Cardiac septum (tissue), 1 donor: Measurements from ENCODE around the gene PPWD1. TPM values are rescaled to one million over a fixed set of nuclear protein-coding genes. Genes with fewer than 3 reads are reported as not detected.
"Not testable (repeated sequence)": the region's sequence is repeated elsewhere in the genome, so short reads cannot be mapped to it uniquely, and the experiment has no call there.

ENCODE experiments used
- DNase-seq: peaks from one replicate; pipeline ENCODE4 v3.0.0-alpha.2; 2020; ENCODE audit warnings: low spot score
- intact Hi-C: fragments of 100-400 bp; cut with DNase I; formaldehyde crosslinking; loops from one replicate; pipeline ENCODE4 v1.14.0; 2022
- long read RNA-seq: library from polyadenylated mRNA; unstranded; transcript quantifications from one replicate; pipeline ENCODE4 v2.0.0, GENCODE V29; 2021
- total RNA-seq: library from RNA; stranded (reverse); fragmentation: NEBNext Ultra II Directional; extraction: Animal tissue kit (Norgen Biotek cat#: 25700); gene quantifications from one replicate; pipeline ENCODE4 v1.2.1, GENCODE V29; 2021
- donor health status: DM: no; HTN: no; CAD: no.

PPWD1 gene
- total RNA-seq = 19.3 TPM
- long read RNA-seq, transcript PPWD1-201 (11 exons, 2,166 nt) = major isoform, 22 of 37 reads
- long read RNA-seq, partial matches to known transcripts = 2 of 37 reads
- long read RNA-seq, other reads (novel, unspliced or antisense) = 12 of 37 reads

DNA sequence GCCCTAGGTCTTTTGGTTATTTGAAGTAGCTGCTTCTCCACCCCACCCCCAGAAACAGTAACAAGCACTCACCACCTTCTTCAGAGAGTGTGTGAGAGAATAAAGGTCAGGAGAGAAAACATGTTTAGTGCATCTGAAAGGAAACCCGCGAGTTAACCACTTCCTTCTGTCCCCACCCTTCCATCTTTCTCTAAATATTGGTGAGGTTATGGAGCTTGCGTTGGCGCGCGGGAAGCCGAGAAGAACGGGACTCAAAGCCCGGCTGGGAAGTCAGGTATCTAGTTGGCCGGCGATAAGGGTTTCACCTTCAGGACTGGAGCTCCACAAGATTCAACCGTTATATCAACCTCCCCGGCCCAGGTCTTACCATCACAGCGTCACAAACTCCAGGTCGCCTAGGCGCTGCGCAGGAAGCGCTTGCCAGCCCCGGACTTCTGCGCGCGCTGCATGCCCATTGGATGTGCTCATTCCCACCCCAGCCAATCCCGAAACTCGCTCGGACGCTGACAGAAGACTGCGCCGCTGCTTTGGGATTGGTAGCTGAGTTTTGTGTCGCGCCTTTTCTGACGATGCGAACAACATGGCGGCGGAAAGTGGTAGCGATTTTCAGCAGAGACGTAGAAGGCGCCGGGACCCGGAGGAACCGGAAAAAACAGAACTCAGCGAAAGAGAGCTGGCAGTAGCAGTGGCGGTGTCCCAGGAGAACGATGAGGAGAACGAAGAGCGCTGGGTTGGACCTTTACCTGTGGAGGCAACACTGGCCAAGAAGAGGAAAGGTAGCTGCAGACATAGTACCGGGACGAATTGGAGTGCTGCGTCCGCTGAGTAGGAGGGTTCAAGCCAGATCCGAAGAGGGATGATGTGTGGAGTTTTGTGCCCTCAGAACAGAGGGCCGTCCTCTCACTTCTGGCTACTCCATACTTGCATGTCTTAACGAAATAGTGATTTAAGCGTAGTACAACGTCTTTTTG is at the start of gene PPWD1, which contains the start of gene CENPK:
TSS of gene PPWD1 (plus strand) at position 566 of the 971 bp plus-strand sequence. CDS start at position 581, 15 bp downstream.
TSS of gene CENPK (minus strand) at position 438 of the 971 bp plus-strand sequence. CDS start 8,261 bp downstream, outside the sequence.
- DNase-seq = peak; percentile 97
- intact Hi-C loops = loop anchor here (5.0 kb wide), 2 partner anchors 59 to 461 kb away; partner anchors contain the start of gene TRIM23

- intact Hi-C loops = no loop called here
- no peak for DNase-seq
Measured at GRCh38 chr5:65525726-65526125, 37.4 kb upstream of the PPWD1 start.

DNA sequence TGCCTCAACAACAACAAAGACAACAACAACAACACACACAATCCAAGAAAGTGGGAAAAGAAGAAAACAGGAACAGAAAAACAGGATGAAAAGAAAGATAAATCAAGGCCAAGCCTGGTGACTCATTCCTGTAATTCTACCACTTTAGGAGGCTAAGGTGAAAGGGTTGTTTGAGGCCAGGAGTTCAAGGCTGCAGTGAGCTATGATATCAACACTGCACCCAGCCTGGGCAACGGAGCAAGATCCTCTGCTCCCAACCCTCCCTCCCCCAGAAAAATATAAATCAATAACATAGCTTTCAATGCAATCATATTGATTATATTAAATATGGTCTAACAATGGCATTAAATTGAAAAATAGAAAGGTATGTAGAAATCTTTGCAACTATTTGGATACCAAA is 32.2 kb upstream of the PPWD1 start:
- intact Hi-C loops = no loop called here
- DNase-seq = no peak

DNA sequence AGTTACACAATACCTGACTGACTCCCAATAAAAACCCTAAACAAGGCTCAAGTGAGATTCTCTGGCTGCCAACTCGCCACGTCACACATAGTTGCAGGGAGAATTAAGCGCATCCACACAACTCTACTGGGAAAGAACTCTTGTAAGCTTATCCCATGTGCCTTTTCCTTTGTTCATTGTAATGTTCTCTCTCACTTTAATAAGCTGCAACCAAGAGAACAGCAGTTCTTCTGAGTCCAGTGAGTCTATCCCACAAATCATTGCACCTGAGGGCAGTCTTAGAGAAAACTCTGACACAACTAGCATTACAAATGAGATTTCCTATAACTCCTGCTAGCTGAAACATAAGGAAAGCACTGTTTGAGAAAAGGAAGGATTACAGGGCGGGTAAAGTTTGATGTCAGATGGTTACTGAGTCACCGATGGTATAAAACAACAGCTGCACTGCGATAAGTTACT is 27.5 kb upstream of the PPWD1 start:
- intact Hi-C loops = no loop called here
- no peak for DNase-seq

DNA sequence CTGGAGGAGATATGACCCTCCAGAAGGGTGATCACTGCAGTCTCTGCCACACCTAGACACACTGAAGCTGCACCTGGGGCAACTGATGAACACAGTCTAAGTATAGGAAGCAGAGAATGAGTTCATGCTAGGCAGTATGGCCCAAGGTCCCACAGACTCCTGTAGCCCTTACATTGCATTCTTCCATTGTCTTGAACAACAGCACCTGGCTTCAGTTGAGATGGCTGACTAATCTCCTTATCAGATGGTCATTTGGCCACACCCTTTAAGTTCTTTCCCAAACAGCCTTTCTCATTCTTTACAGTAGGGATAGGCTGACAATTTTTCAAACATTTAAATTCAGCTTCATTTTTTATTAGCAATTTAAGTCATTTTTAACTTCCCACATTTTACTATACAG is 23.3 kb upstream of the PPWD1 start:
- DNase-seq = no peak
- intact Hi-C loops = no loop called here

- no peak for DNase-seq
- intact Hi-C loops = no loop called here
Measured at GRCh38 chr5:65544473-65544872, 18.6 kb upstream of the PPWD1 start.

DNA sequence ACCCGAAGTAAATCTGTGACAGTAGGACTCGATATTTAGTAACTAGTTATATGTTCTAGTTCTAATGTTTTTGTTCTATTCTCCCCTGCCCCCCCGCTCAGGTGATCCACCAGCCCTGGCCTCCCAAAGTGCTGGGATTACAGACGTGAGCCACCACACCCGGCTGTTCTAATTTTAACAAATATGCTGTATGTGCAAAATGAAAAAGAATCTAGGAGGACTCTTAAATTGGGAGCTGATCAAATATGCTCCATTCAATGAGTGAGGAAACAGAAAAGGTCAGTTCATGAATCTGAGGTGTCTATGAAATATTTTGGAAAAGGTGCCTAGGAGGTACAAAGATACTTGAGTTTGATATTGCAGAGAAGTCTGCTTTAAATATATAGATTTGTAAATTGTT is 17.0 kb upstream of the PPWD1 start:
- no peak for DNase-seq
- intact Hi-C loops = no loop called here

DNA sequence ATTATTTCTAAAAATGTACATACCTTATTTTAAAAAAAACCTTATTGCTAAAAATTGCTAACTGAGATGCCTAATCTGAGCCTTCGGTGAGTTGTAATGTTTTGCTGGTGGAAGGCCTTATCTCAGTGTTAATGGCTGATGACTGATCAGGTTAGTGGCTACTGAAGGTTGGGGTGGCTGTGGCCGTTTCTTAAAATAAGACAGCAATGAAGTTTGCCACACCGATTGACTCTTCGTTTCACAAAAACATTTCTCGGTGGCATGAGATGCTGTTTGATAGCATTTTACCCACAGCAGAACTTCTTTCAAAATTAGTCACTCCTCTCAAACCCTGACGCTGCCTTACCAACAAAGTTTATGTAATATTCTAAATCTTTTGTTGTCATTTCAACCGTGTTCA is 14.8 kb upstream of the PPWD1 start:
- no peak for DNase-seq
- intact Hi-C loops = no loop called here

DNA sequence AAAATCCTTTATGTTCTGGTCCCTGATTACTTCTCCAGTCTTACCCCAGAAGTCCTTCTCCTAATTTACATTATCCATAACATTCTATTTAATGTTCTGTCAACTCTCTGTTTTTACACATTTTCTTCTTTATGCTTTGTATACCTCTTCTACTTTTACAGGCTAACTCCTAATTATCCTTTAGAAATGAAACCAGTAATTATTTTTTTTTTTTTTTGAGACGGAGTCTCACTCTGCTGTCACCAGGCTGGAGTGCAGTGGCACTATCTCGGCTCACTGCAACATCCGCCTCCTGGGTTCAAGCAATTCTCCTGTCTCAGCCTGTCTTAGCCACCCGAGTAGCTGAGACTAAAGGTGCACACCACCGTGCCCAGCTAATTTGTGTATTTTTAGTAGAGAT is 9.2 kb upstream of the PPWD1 start:
- intact Hi-C loops = no loop called here

DNA sequence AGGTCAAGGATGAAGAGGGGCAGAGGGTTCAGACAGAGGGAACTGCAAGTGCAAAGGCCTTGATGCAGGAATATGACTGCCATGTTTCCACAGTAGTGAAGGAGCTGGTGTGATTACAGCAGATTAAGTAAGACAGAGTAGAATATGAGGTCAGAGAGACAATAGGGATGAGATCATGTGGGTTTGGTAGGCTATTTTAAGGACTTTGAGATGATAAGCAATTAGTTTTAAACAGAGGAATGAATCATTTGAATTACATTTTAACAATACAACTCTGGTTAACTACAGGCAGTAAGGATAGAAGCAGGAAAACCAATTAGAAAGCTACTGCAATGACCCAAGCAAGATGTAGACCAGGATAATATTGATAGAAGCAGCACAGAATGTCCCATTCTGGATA is 7.8 kb upstream of the PPWD1 start:
- intact Hi-C loops = no loop called here

More for the DNA sequence above, 9.2 kb upstream of the PPWD1 start:
- no peak for DNase-seq

GRCh38 chr5:65556181-65556580 is 6.9 kb upstream of the PPWD1 start:
- intact Hi-C loops = no loop called here
- DNase-seq = no peak

More for the DNA sequence above, 7.8 kb upstream of the PPWD1 start:
- no peak for DNase-seq

GRCh38 chr5:65556718-65557117 is 6.4 kb upstream of the PPWD1 start:
- no peak for DNase-seq
- intact Hi-C loops = no loop called here

DNA sequence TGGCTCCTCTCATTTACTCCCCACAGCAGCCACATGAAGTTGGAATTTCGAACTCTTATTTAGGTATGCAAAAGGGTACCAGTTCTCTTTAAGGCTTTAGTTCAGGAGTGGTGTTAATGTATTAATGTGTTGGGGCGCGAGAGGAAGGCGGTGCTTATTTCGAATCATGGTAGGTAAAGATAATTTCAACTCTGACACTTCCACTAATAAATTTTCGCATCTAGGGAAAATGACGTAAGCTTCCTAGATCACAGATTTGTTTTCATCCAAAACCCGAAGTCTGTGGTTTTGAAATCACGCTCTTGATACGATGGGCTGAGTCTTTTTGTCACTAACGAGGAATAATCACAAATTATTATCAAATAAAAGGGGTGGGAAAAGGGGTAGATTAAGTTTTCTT is 681 bp downstream of the PPWD1 start:
- intact Hi-C loops = loop anchor here (5.0 kb wide), 2 partner anchors 59 to 461 kb away; partner anchors contain the start of gene TRIM23
- DNase-seq = no peak

- intact Hi-C loops = no loop called here
- DNase-seq = no peak
Measured at GRCh38 chr5:65566505-65566904, 3.4 kb downstream of the PPWD1 start.

- intact Hi-C loops = no loop called here
- no peak for DNase-seq
Measured at GRCh38 chr5:65570598-65571226, 7.6 kb downstream of the PPWD1 start.

- intact Hi-C loops = no loop called here
- DNase-seq = no peak
Measured at GRCh38 chr5:65577141-65577540, 14.0 kb downstream of the PPWD1 start.

GRCh38 chr5:65588694-65589093 is 25.6 kb downstream of the PPWD1 start:
- intact Hi-C loops = no loop called here

GRCh38 chr5:65601761-65602160 is 38.7 kb downstream of the PPWD1 start:
- intact Hi-C loops, DNase-seq: not testable (repeated sequence)

More at GRCh38 chr5:65588694-65589093, 25.6 kb downstream of the PPWD1 start:
- DNase-seq = no peak

- intact Hi-C loops = no loop called here
- no peak for DNase-seq
Measured at GRCh38 chr5:65611524-65611923, 48.4 kb downstream of the PPWD1 start.

GRCh38 chr5:65612298-65612907 is 49.3 kb downstream of the PPWD1 start:
- DNase-seq = no peak

More at GRCh38 chr5:65612298-65612907, 49.3 kb downstream of the PPWD1 start:
- intact Hi-C loops = no loop called here
